GM21723 (cell line): ENCODE data around the gene COMT.
"Not testable (repeated sequence)": the region's sequence is repeated elsewhere in the genome, so short reads cannot be mapped to it uniquely, and the experiment has no call there.

Source experiments
- ATAC-seq: cut with Tn5 transposase; IDR thresholded peaks from one replicate; pipeline ENCODE4 v1.9.1; 2021; ENCODE audit warnings: mild to moderate bottlenecking, moderate library complexity; ENCODE audit not compliant: unreplicated experiment

Gene COMT

DNA sequence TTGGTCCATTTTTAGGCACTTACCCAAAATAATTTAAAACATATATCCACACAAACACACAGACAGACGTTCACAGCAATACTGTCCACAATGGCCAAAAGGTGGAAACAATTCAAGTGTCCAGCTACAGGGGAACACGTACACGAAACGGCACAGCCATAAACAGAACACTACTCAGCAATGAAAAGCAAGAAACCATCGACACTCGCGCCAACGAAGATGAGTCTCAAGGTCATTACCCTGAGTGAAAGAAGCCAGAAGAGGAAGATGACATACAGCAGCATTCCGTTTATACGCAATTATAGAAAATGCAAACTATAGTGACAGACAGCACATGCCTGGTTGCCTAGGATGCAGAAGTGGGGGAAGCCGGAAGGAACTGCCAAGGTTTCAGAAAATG, 13.4 kb upstream of the COMT start:
- ATAC-seq, result no peak

- ATAC-seq, result no peak
Measured at GRCh38 chr22:19929586-19930550, 11.7 kb upstream of the COMT start.

DNA sequence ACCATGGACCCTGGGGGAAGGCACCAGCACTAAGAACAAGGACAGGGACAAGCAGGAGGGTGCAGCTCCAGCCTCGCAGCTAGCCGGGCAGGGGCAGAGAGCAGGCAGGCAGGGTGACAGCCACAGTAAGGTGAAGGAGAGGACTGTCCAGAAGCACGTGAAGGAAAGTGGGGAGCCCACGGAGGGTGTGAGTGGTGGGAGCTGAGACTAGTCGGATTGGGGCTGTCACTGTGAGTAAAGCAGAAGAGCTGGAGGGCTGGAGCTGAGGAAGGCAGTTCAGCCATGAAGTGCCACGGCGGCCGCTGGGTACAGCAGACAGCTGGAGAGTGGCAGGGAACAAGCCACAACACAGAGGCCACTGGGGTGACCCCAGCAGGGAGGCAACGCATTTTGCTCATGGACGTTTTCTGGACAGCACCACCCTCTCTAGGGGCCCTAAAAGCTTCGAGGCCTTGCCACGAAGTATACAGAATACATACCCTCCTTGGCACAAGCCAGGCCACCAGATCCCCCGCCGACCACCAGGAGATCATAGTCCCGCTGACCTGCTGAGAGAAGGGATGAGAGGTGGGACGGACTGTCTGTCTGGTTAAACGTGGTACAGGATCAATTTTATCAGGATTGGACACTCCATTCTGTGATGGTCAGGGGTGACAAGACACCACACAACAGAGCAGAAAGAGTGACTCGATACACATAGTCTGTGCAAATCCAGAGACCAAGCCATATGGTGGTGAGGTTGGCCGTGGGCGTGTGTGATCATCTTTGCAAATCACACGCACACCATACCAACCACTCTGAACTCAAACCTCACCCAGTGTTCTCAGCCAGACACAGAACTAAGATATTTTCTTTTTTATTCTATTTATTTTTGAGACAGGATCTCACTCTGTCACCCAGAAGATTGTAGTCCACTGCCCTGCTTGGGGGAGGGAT, 10.8 kb upstream of the COMT start:
- ATAC-seq, result no peak

DNA sequence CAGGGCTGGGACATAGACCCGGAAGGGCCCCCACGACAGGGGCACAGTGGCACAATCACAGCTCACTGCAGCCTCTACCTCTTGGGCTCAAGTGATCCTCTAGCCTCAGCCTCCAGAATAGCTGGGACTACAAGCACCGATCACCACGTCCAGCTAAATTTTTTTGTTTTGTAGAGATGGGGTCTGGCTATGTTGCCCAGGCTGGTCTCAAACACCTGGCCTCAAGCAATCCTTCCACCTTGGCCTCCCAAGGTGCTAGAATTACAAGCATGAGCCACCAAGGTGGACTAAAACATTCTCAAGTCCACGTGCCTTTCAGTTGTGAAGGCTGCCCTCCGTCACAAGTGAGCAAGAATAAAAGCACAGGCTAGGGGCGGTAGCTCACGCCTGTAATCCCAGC, 10.1 kb upstream of the COMT start:
- ATAC-seq, result no peak

DNA sequence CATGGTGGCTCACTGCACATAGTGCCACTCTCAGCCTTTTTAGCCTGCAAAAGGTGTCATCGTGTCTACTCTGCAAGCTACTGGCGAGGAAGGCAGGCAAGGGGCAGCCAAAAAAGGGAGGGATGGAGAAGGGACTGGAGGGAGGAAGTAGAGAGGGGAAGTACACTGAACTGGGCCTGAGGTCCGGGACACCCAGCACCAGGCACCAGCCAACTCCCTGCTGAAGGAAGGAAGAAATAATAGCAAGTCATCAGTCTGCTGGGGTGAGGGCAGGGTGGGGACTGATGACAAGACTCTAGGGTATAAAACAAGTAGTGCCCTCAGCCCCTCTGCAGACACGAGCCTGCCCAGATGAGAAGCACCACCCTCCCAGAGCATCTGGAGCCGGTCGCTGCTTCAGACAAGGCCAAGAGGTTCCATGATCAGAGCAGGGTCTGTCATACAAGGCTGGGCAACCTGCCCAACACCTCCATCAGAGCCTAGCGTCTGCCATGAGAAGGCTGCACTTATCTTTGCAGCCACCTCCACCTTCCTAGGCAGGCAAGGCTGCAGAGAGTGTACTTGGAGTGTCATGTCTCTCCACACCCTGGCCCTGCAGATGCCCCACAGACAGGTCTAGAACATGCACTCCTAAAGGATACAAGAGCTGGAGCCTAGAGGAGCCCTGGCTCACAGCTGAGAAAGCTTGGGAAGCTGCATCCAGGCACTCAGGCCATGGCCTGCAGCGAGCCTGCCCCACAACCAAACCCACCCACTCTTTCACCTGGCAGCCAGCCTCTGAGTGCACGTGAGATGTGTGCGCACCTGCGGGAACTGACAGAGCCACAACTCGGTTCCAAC, 9.0 kb upstream of the COMT start:
- no peak for ATAC-seq

DNA sequence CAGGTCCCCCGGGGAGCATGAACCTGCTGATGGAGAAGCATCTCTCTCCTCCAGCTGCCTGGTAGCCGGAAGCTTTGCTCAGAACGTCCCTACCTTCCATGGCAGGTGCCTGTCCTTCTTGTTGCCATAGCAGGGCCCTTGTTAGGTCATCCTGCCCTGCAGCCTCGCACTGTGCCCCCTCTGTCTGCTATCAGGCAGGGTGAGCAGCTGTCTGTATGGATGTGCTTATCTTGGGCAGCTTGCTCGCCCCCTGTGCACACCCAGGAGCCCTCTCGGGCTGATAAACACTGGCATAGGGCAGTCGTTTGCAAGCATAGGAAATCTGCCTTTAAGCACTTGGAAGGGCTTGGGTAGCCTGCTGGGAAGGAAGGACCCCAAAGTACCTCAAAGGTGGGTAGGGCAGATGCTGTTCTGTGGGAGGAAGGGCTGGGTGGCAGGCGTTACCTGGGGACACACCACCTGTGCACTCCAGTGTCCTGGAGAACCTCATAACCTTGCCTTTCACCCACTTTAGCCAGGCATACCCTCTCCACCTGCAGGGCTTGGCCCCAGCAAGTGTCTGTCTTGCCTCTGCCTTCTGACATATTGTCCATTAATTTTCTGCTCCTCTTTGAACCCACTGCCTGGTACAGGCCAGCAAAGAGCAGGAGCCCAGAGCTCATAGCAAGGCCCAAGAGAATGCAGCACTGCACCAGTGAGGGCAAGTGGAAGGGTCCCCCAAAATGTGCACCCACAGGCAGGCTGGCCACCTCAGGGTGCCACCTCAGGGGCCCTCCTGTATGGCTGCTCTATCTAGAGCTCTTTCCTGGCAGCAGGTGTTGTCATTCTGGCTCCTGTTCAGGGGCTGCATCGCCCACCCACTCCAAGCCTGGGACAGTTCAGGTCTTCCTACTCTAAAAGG, 8.0 kb upstream of the COMT start:
- ATAC-seq, result no peak

DNA sequence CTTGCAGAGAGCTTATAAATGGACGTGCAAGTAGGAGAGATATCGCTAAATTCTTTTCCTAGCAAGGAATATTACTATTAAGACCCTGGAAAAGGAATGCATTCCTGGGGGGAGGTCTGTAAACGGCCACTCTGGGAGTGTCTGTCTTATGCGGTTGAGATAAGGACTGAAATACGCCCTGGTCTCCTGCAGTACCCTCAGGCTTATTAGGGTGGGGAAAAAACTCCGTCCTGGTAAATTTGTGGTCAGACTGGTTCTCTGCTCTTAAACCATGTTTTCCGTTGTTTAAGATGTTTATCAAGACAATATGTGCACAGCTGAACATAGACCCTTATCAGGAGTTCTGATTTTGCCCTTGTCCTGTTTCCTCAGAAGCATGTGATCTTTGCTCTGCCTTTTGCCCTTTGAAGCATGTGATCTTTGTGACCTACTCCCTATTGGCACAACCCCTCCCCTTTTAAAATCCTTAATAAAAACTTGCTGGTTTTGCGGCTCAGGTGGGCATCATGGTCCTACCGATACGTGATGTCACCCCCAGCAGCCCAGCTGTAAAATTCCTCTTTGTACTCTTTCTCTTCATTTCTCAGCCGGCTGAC, 6.4 kb upstream of the COMT start:
- not testable (repeated sequence) for ATAC-seq

GRCh38 chr22:19936513-19936912, 5.1 kb upstream of the COMT start:
- no peak for ATAC-seq

DNA sequence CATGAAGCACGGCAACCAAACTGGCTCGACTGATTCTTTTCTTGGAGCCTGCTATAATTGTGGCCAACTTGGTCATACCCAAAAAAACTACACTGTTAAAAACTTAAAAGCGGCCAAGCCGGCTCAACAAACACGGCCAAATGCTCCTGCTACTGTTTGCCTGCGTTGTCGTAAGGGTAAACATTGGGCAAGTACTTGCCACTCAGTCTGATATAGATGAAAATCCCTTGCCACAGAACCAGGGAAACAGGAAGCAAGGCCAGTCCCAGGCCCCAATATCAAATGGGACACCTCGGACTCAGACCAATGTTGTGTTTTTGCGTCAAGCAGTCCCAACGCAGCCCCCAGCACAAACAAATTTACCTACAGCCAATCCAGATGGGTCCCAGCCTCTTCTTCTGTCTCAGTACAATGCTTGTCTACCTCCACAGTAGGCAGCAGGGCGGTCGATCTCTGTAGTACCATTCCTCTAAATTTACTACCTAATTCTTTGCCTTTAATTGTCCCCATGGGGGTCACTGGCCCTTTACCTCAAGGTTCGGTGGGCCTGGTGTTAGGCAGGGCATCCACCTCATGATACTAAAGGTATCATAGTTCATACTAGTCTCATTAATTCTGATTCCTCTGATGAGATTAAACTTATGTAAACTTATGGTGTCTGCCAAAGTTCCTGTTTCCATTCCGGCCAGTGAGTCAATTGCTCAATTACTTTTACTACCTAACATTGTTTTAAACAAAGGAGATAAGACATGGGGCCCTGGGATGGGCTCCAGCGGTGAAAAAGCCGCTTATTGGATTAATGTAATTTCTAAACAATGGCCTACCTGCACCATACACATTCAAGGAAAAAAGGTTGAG, 3.7 kb upstream of the COMT start:
- ATAC-seq, result no peak

DNA sequence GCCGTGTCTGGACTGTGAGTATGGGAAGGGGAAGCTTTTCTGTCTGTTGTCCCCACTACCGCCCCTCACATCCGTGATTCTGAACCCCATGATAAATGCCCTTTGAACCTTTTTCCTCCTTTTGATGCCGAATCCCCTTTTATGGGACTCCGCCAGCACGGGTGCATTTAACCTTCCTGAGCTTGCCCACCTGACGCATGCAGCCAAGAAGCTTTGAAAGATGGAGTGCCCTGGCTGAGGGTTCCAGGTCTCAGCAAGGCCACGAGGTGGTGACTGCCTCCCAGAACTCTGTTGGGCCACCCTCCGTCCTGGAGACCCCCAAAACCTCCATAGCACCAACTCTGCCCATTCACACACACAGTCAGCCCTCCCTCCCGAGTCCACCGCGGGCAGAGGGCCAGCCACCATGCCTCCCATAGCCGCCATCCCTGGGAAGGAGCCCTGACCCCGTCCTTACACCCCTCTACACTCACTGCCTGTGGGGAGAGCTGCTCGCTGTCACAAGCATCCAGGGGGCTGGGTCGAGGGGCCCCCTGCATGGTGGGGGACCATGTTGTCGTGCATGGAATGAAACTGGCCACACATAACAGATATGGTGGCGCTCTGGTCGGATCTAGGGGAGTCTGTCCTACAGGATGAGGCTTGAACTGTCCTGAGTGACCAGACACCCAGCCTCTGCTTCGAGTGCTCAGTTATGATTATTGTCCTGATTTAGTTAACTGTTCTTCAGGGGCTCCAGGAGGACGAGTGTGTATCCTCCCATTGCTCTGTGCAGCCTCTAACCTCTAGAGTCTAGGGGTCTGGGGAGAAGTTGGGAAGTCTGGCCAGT, 822 bp upstream of the COMT start:
- ATAC-seq, result no peak

DNA sequence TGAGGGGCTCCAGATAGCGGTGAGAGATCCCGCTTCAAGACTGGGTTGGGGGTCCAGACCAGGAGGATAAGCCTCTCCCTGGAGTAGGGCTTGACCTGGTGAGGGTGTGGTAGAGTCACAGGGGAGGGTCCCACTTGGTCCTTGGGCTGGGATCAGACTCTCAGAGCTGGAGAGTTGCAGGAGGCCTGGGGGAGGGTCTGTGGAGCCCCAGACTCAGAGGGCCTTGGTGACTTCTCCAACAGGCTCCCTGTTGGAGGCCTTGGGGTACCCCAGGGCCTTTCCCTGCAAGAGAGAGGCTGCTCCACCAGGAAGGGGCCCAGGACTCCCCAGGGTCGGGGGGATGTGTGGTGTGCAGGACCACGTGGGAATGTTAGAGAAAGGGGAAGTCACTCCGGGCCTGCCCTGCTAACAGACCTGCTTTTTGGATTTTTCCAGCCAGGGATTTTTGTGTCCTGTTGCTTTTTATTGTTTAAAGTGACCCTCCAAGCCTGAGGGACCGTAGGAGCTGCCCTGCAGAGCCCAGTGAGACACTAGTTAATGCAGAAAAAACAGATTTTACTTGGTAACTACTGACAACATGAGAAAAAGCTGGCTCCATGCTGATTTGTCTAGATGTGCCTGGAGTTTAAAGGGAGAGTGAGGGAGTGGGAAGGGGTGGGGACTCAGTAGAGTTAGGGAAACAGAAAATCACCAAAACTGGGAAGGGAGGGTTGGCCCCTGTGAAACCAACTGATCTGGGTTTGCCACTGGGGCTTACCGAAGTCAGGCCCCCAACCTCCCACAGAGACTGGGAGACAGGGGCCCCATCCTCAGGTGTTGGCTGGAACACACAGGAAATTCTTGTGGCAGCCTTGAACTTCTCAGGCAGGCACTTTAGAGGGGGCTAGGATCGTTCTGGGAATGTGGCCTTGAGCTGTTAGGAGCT, 847 bp downstream of the COMT start:
- ATAC-seq, result no peak

DNA sequence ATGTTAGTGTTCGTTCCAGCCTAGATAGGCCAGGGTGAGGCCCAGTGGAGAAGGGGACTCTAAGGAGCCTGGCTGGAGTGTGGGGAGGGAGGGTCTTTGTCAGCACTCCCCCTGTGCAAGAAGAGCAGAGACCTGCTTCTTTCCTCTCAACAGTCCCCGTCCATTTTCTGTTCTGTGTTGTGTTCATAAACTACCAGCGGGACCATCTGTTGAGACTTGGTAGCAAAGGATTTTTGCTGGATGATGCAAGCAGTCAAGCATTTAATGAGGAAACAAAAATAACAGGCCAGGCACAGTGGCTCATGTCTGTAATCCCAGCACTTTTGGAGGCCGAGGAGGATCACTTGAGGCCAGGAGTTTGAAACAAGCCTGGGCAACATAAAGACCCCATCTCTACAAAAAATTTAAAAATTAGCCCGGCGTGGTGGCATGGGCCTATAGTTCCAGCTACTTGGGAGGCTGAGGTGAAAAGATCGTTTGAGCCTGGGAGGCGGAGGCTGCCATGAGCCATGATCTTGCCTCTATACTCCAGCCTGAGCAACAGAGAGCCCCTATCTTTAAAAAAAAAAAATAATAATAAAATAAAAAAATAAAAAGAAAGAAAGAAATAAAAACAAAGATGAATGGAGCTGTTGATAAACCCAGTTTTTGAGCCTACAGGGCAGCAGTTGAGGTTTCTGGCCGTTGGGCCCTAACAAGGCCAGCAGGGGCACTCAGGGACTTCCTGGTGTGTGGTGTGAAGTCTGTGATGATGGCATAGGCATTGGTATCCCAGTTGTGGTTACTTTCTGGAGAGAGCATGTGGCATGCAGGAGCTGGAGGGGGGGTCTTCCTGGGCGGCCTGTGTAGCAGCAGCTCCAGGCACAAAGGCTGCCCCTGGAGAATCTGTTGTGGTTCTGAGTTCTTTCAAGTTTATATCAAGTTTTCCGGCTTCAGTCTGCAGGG, 1.8 kb downstream of the COMT start:
- no peak for ATAC-seq

- ATAC-seq, result no peak
Measured at GRCh38 chr22:19948057-19948760, 6.6 kb downstream of the COMT start.

DNA sequence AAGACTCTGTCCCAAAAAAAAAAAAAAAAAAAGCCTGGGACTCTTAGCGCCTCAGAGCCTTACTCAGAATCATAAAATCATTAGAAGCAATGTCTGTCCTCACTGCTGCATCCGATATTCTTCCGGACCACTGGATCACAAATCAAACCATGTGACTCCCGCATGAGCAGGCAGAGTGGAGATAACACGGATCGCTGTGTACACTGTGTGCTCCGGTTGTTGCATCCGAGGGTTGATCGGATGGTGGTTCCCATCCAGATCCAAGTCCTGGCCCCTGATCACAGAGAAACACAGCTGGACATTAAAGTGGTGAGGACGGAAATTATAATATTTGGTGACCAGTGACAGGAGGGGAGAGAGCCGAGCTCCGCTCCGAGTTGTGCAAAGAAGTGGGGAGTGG, 9.8 kb downstream of the COMT start:
- ATAC-seq, result no peak
